Pancreas (tissue), 10 donors: ENCODE results near the gene GPR33. TPM values are rescaled to one million over a fixed set of nuclear protein-coding genes. Genes with fewer than 3 reads are reported as not detected.
A peak's percentile ranks its signal among the peaks of the same experiment; 100 is the strongest.

Experiments
- ATAC-seq, 4 donors: fragments of 200-7000 bp; cut with Tn5 transposase; one replicate each; pipeline versions ENCODE4 v1.8.0 to v1.9.1; 2020; ENCODE audit warnings: mild to moderate bottlenecking in 4 of 4, moderate library complexity in 4 of 4
- DNase-seq, 6 donors: peaks; one replicate each; pipeline ENCODE4 v3.0.0-alpha.2; 2020
- FAIRE-seq: peaks from 2 replicates; lab custom pipeline; 2012; peaks lifted over from hg19 to GRCh38; lab: Jason Lieb, UNC
- H3K27ac ChIP-seq, 4 donors: fragments of 200-600 bp; sonication (generic); 1 replicate in 3 of 4; 2 replicates in 1 of 4; pipeline versions ENCODE4 v1.5.0 to v1.8.0; 2020
- H3K27me3 ChIP-seq, 4 donors: fragments of 200-600 bp; one replicate each; pipeline ENCODE4 v1.8.0; 2021
- H3K36me3 ChIP-seq, 3 donors: fragments of 200-600 bp; sonication (generic) in 1 of 3; one replicate each; pipeline versions ENCODE4 v1.5.0 to v1.8.0; 2020 to 2021
- H3K4me1 ChIP-seq, 3 donors: fragments of 200-600 bp; one replicate each; pipeline ENCODE4 v1.8.0; 2021
- H3K4me3 ChIP-seq, 4 donors: fragments of 200-600 bp; sonication (generic) in 2 of 4; one replicate each; pipeline versions ENCODE4 v1.5.0 to v1.8.0; 2020 to 2021
- H3K9me3 ChIP-seq, 4 donors: fragments of 200-600 bp; one replicate each; pipeline ENCODE4 v1.8.0; 2021
- CTCF ChIP-seq, 4 donors: fragments of 200-600 bp; sonication (generic) in 3 of 4; IDR thresholded peaks; one replicate each; pipeline versions ENCODE4 v1.5.0 to v1.8.0; 2021; ENCODE audit warnings: antibody characterized with exemption in 4 of 4
- whole genome bisulfite sequencing, 2 donors: extraction: QIAGEN DNeasy Blood & Tissue Kit; methylation state at CpG; one replicate each; pipeline ENCODE4 v1.1.7; 2013; 5-methylcytosine and 5-hydroxymethylcytosine counted together
- intact Hi-C, 3 donors: fragments of 100-400 bp; cut with DNase I; formaldehyde crosslinking; loops; one replicate each; pipeline versions ENCODE4 v1.11.1 to v1.14.2; 2022
- polyA plus RNA-seq, 2 donors: library from polyadenylated mRNA; stranded (reverse); fragments of 200-250 nt; gene quantifications; one replicate each; pipeline ENCODE4 v1.2.3, GENCODE V29; 2013
- total RNA-seq, 6 donors: library from RNA; stranded (reverse); fragmentation: NEBNext Ultra II Directional in 4 of 6; extraction: Animal tissue kit (Norgen Biotek cat#: 25700) in 4 of 6; gene quantifications; one replicate each; pipeline versions ENCODE4 v1.2.1 to v1.2.4, GENCODE V29; 2021 to 2023
- donor health status: healthy with polysubstance abuse.
- donor health status: DM: no; HTN: no; CAD: no; lungs with moderate emphysema.
- donor health status: DM: no; HTN: no; CAD: no.
- donor health status: control.
- donor health status: control.
- donor health status: Bipolar disorder and iron deficiency.
- donor health status: DM: yes; HTN: yes; CAD: no.
- donor health status: DM: no; HTN: no; CAD: no.
- donor health status: DM: no; HTN: no; CAD: no.
- donor health status: DM: yes; HTN: yes; CAD: no.

GPR33 gene
- total and polyA plus RNA-seq, 8 donors: not detected

- Histone ChIP-seq H3K36me3 (no peaks in the 10 kb centered on the region), H3K4me1 (no peaks in the 10 kb centered on the region), H3K4me3 (no peak overlapping the region), H3K27ac (no peak overlapping the region), H3K9me3 (no peaks in the 10 kb centered on the region), H3K27me3 (no peaks in the 10 kb centered on the region)
- FAIRE-seq (no peak), DNase-seq (no peak), ATAC-seq (no peak)
- intact Hi-C loops: loop anchor here in 1 of 3 donors (10.0 kb wide), 1 partner anchor 743 kb away; no protein-coding TSS in a partner anchor
- 62 to 67% methylated on average over 2 of the region's 2 CpGs for WGBS, 2 donors
- no peak for TF ChIP-seq CTCF (IDR thresholded peaks at IDR 0.05)
Measured at GRCh38 chr14:31501870-31502269, 14.0 kb upstream of the GPR33 start.

- TF ChIP-seq CTCF (IDR thresholded peaks at IDR 0.05): no peak
- ATAC-seq: no peak
- FAIRE-seq: no peak
Measured at GRCh38 chr14:31492759-31493498, 5.1 kb upstream of the GPR33 start.

GRCh38 chr14:31489691-31490090 is 1.9 kb upstream of the GPR33 start:
- Histone ChIP-seq H3K9me3 (no peaks in the 10 kb centered on the region), H3K27me3 (no peaks in the 10 kb centered on the region), H3K36me3 (no peaks in the 10 kb centered on the region), H3K4me3 (no peak overlapping the region), H3K27ac (no peak overlapping the region), H3K4me1 (no peaks in the 10 kb centered on the region)
- TF ChIP-seq CTCF (IDR thresholded peaks at IDR 0.05): no peak
- no peak for FAIRE-seq
- DNase-seq: no peak
- intact Hi-C loops: no loop called here
- peak in 1 of 4 donors; percentile 18 for ATAC-seq

More at GRCh38 chr14:31492759-31493498, 5.1 kb upstream of the GPR33 start:
- no peaks in the 10 kb centered on the region for H3K4me1 ChIP-seq
- no peak overlapping the region for H3K4me3 ChIP-seq
- no peaks in the 10 kb centered on the region for H3K9me3 ChIP-seq
- DNase-seq: no peak
- no peak overlapping the region for H3K27ac ChIP-seq
- no peaks in the 10 kb centered on the region for H3K36me3 ChIP-seq
- intact Hi-C loops: no loop called here
- no peaks in the 10 kb centered on the region for H3K27me3 ChIP-seq
- WGBS, 2 donors: 83 to 90% methylated on average over 8 of the region's 8 CpGs

- FAIRE-seq (no peak), DNase-seq (no peak), ATAC-seq (no peak)
- Histone ChIP-seq H3K4me3 (no peak overlapping the region), H3K27me3 (no peaks in the 10 kb centered on the region), H3K9me3 (no peaks in the 10 kb centered on the region), H3K36me3 (no peaks in the 10 kb centered on the region), H3K27ac (no peak overlapping the region), H3K4me1 (no peaks in the 10 kb centered on the region)
- intact Hi-C loops: no loop called here
- 66 to 75% methylated on average over 2 of the region's 2 CpGs for WGBS, 2 donors
- no peak for TF ChIP-seq CTCF (IDR thresholded peaks at IDR 0.05)
Measured at GRCh38 chr14:31486764-31487163, 1.1 kb downstream of the GPR33 start.

- no peak overlapping the region for H3K4me3 ChIP-seq
- no peaks in the 10 kb centered on the region for H3K4me1 ChIP-seq
- ATAC-seq: no peak
- intact Hi-C loops: no loop called here
- H3K27me3 ChIP-seq: no peaks in the 10 kb centered on the region
- WGBS, 2 donors: 84 to 87% methylated on average over 3 of the region's 3 CpGs
- TF ChIP-seq CTCF (IDR thresholded peaks at IDR 0.05): no peak
- no peak overlapping the region for H3K27ac ChIP-seq
- FAIRE-seq: no peak
- no peaks in the 10 kb centered on the region for H3K9me3 ChIP-seq
- no peak for DNase-seq
- H3K36me3 ChIP-seq: no peaks in the 10 kb centered on the region
Measured at GRCh38 chr14:31484754-31485153, 3.1 kb downstream of the GPR33 start.
